ENCODE results near the gene ELMO1. TPM values are rescaled to one million over a fixed set of nuclear protein-coding genes. Genes with fewer than 3 reads are reported as not detected.

Gene ELMO1
- total RNA-seq, 4 donors from 2014 or later = 58.7 to 293 (median 81.0) TPM

- no peak for ATAC-seq (ENCODE audit: low FRiP score)
Observed at GRCh38 chr7:37194943-37195342, 253.7 kb downstream of the ELMO1 start.

GRCh38 chr7:37193775-37194135, 254.9 kb downstream of the ELMO1 start:
- no peak for TF ChIP-seq CTCF (IDR thresholded peaks at IDR 0.05)
- DNase-seq (ENCODE audit: low spot score) (no peak), ATAC-seq (ENCODE audit: low FRiP score) (no peak)

More at GRCh38 chr7:37194943-37195342, 253.7 kb downstream of the ELMO1 start:
- DNase-seq (ENCODE audit: low spot score) = no peak
- TF ChIP-seq CTCF (IDR thresholded peaks at IDR 0.05) = no peak

- DNase-seq (ENCODE audit: low spot score) = no peak
- no peak for ATAC-seq (ENCODE audit: low FRiP score)
- TF ChIP-seq CTCF (IDR thresholded peaks at IDR 0.05) = no peak
Observed at GRCh38 chr7:37193087-37193774, 255.4 kb downstream of the ELMO1 start.

GRCh38 chr7:37191797-37192196, 256.9 kb downstream of the ELMO1 start:
- no peak for DNase-seq (ENCODE audit: low spot score)
- no peak for ATAC-seq (ENCODE audit: low FRiP score)
- no peak for TF ChIP-seq CTCF (IDR thresholded peaks at IDR 0.05)

- ATAC-seq (ENCODE audit: low FRiP score) (no peak), DNase-seq (ENCODE audit: low spot score) (no peak)
Observed at GRCh38 chr7:37187179-37187578, 261.5 kb downstream of the ELMO1 start.

GRCh38 chr7:37186753-37187152, 261.9 kb downstream of the ELMO1 start:
- DNase-seq (ENCODE audit: low spot score) = no peak
- no peak for ATAC-seq (ENCODE audit: low FRiP score)
- TF ChIP-seq CTCF (IDR thresholded peaks at IDR 0.05) = no peak

More at GRCh38 chr7:37187179-37187578, 261.5 kb downstream of the ELMO1 start:
- no peak for TF ChIP-seq CTCF (IDR thresholded peaks at IDR 0.05)

GRCh38 chr7:37181550-37181932, 267.1 kb downstream of the ELMO1 start:
- DNase-seq (ENCODE audit: low spot score) = no peak
- peak; percentile 9 for ATAC-seq (ENCODE audit: low FRiP score)
- no peak for TF ChIP-seq CTCF (IDR thresholded peaks at IDR 0.05)
